CD1c-positive myeloid dendritic cell (primary cell): Measurements from ENCODE around the gene PDZD2.
"Not testable (repeated sequence)": the region's sequence is repeated elsewhere in the genome, so short reads cannot be mapped to it uniquely, and the experiment has no call there.

Source experiments
- DNase-seq: peaks from one replicate; pipeline ENCODE4 v3.0.0-alpha.2; 2016; ENCODE audit errors: extremely low spot score

PDZD2 gene

GRCh38 chr5:31769530-31769929 lies 130.6 kb downstream of the PDZD2 start:
- no peak for DNase-seq

GRCh38 chr5:31770132-31770720 lies 131.3 kb downstream of the PDZD2 start:
- DNase-seq, result no peak

GRCh38 chr5:31770998-31771397 lies 132.1 kb downstream of the PDZD2 start:
- DNase-seq, result no peak

- no peak for DNase-seq
Measured at GRCh38 chr5:31771500-31771899, 132.6 kb downstream of the PDZD2 start.

GRCh38 chr5:31776294-31776693 lies 137.4 kb downstream of the PDZD2 start:
- DNase-seq, result not testable (repeated sequence)

- no peak for DNase-seq
Measured at GRCh38 chr5:31776976-31777651, 138.2 kb downstream of the PDZD2 start.

GRCh38 chr5:31781772-31782171 lies 142.8 kb downstream of the PDZD2 start:
- DNase-seq, result no peak

- DNase-seq, result no peak
Measured at GRCh38 chr5:31783086-31783645, 144.2 kb downstream of the PDZD2 start.

GRCh38 chr5:31783731-31784130 lies 144.8 kb downstream of the PDZD2 start:
- no peak for DNase-seq

- no peak for DNase-seq
Measured at GRCh38 chr5:31786090-31786631, 147.2 kb downstream of the PDZD2 start.

- DNase-seq, result no peak
Measured at GRCh38 chr5:31794009-31794408, 155.1 kb downstream of the PDZD2 start.

- no peak for DNase-seq
Measured at GRCh38 chr5:31798168-31798567, 159.2 kb downstream of the PDZD2 start.

- DNase-seq, result no peak
Measured at GRCh38 chr5:31800351-31800750, 161.4 kb downstream of the PDZD2 start.

- DNase-seq, result no peak
Measured at GRCh38 chr5:31805785-31806400, 167.0 kb downstream of the PDZD2 start.

- DNase-seq, result no peak
Measured at GRCh38 chr5:31806561-31806960, 167.6 kb downstream of the PDZD2 start.

- no peak for DNase-seq
Measured at GRCh38 chr5:31807789-31808540, 169.0 kb downstream of the PDZD2 start.

GRCh38 chr5:31809050-31809870 lies 170.3 kb downstream of the PDZD2 start:
- peak; percentile 11 for DNase-seq

- DNase-seq, result no peak
Measured at GRCh38 chr5:31811210-31811609, 172.3 kb downstream of the PDZD2 start.

GRCh38 chr5:31815376-31815775 lies 176.4 kb downstream of the PDZD2 start:
- DNase-seq, result no peak

- no peak for DNase-seq
Measured at GRCh38 chr5:31819926-31820516, 181.1 kb downstream of the PDZD2 start.

GRCh38 chr5:31823472-31823871 lies 184.5 kb downstream of the PDZD2 start:
- no peak for DNase-seq
